ENCODE measurements around the gene CRTAC1. TPM values are rescaled to one million over a fixed set of nuclear protein-coding genes. Genes with fewer than 3 reads are reported as not detected.

The CRTAC1 gene
- total RNA-seq, 1 experiment from 2014 or later: 0.46 TPM

DNA sequence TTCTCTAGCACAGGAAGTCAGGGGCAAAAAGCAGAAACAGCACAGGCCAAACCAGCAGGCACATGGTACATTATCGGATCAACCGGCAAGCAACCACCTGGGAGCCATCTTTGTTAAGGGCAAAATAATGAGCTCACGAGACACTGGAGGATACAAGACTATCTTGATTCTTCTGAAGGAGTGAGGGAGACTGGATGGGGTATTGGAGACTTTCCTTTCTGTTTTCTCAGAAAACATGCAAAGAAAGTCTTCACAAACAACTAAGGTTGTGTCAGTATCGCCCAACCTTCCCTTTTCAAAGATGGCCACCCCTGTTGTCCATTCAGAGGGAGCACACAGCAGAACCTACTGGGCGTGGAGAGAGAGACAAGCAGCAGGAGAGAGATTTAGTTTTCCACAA is 151.2 kb downstream of the CRTAC1 start:
- no peak overlapping the region for H2BK120ac ChIP-seq (ENCODE audit: low read depth, low read length, poor library complexity, severe bottlenecking)
- no peak overlapping the region for H3K18ac ChIP-seq (ENCODE audit: insufficient read length, low read depth, low read length)
- DNase-seq: no peak
- Mint-ChIP-seq H3K9me3 (no peaks in the 10 kb centered on the region), H3K27ac (no peak overlapping the region), H3K4me3 (no peak overlapping the region), H3K4me1 (peaks cover 12 to 14% of the 10 kb centered on the region in 2 experiments), H3K36me3 (ENCODE audit: insufficient read depth in 1 of 3, low read depth in 3 of 3) (no peaks in the 10 kb centered on the region; a peak in 2 of 7 replicates), H3K27me3 (ENCODE audit: low read depth) (peaks cover 4% of the 10 kb centered on the region)
- H3K4ac ChIP-seq (ENCODE audit: low read depth, low read length): no peak overlapping the region
- H2BK20ac ChIP-seq (ENCODE audit: low read depth, low read length, poor library complexity, severe bottlenecking): no peak overlapping the region
- H3T11ph ChIP-seq (ENCODE audit: low read length): no peak overlapping the region
- no peak overlapping the region for H4K91ac ChIP-seq (ENCODE audit: insufficient read length, low read depth, low read length)
- no peak overlapping the region for H3K14ac ChIP-seq (ENCODE audit: insufficient read depth, low read length)
- H3K27ac ChIP-seq (ENCODE audit: insufficient read length, low read depth, low read length): no peak overlapping the region
- H3K23me2 ChIP-seq (ENCODE audit: insufficient read length, low read depth, low read length, poor library complexity, severe bottlenecking): no peaks in the 10 kb centered on the region
- no peak overlapping the region for H2AK5ac ChIP-seq (ENCODE audit: insufficient read length, low read length)
- no peaks in the 10 kb centered on the region for H3K79me1 ChIP-seq (ENCODE audit: insufficient read depth, low read depth, low read length, poor library complexity, severe bottlenecking)
- H2BK5ac ChIP-seq (ENCODE audit: insufficient read length, low read length): no peak overlapping the region
- H3K9me3 ChIP-seq (ENCODE audit: control insufficient read depth, low read depth, low read length): no peaks in the 10 kb centered on the region
- H4K20me1 ChIP-seq (ENCODE audit: control insufficient read depth, insufficient read depth, insufficient read length): no peaks in the 10 kb centered on the region
- no CpG with 5 or more reads among the region's 5 CpGs for WGBS (ENCODE audit: extremely low coverage, insufficient read length, low lambda C conversion rate)
- no peaks in the 10 kb centered on the region for H3K4me1 ChIP-seq (ENCODE audit: insufficient read depth, low read length)
- no peaks in the 10 kb centered on the region for H3K27me3 ChIP-seq (ENCODE audit: insufficient read depth, low read length)
- no peak overlapping the region for H4K5ac ChIP-seq (ENCODE audit: insufficient read length, low read depth, low read length)
- H3K56ac ChIP-seq (ENCODE audit: insufficient read length, low read depth, low read length): no peak overlapping the region
- H2BK12ac ChIP-seq (ENCODE audit: insufficient read length, low read depth, low read length): no peak overlapping the region
- H3K9ac ChIP-seq (ENCODE audit: extremely low read depth, insufficient read length, low read length): no peak overlapping the region
- no peak overlapping the region for H2AFZ ChIP-seq (ENCODE audit: low read length)
- no peak for TF ChIP-seq CTCF (conservative IDR thresholded peaks at IDR 0.05)
- H3K23ac ChIP-seq (ENCODE audit: insufficient read length, low read depth, low read length): no peak overlapping the region
- H2BK15ac ChIP-seq (ENCODE audit: low read depth, low read length): no peak overlapping the region
- no peaks in the 10 kb centered on the region for H3K79me2 ChIP-seq (ENCODE audit: insufficient read depth, low read length)
- no peak overlapping the region for H4K8ac ChIP-seq (replicated peaks; ENCODE audit: insufficient read length, low read depth, low read length)
- no peak overlapping the region for H3K4me2 ChIP-seq (ENCODE audit: insufficient read depth, insufficient read length, low read length)

Data from H9 (cell line).